NB4 (cell line): ENCODE results near the gene GNB1.

Experiments used
- DNase-seq: peaks from one replicate; pipeline ENCODE4 v3.0.0; 2010; ENCODE audit warnings: low read depth
- H3K4me3 ChIP-seq: one replicate; pipeline ENCODE4 v1.5.1; 2011; ENCODE audit warnings: mild to moderate bottlenecking, low read depth, low read length, moderate library complexity
- MYC ChIP-seq: IDR thresholded peaks from 2 replicates; pipeline ENCODE4 v1.6.1; 2011; ENCODE audit warnings: low read depth, low read length
- POLR2A ChIP-seq: IDR thresholded peaks from 2 replicates; pipeline ENCODE4 v1.6.1; 2011; ENCODE audit warnings: mild to moderate bottlenecking; ENCODE audit not compliant: insufficient read length; ENCODE audit errors: extremely low read depth
- TF ChIP-seq, protein P1 (sequence below): IDR thresholded peaks from 2 replicates; pipeline ENCODE4 v1.6.1; 2011; ENCODE audit warnings: low read depth, low read length
- TF ChIP-seq, protein P2 (sequence below): IDR thresholded peaks from one replicate; pipeline ENCODE4 v1.5.1; 2012; ENCODE audit warnings: low read depth, low read length

Gene GNB1

DNA sequence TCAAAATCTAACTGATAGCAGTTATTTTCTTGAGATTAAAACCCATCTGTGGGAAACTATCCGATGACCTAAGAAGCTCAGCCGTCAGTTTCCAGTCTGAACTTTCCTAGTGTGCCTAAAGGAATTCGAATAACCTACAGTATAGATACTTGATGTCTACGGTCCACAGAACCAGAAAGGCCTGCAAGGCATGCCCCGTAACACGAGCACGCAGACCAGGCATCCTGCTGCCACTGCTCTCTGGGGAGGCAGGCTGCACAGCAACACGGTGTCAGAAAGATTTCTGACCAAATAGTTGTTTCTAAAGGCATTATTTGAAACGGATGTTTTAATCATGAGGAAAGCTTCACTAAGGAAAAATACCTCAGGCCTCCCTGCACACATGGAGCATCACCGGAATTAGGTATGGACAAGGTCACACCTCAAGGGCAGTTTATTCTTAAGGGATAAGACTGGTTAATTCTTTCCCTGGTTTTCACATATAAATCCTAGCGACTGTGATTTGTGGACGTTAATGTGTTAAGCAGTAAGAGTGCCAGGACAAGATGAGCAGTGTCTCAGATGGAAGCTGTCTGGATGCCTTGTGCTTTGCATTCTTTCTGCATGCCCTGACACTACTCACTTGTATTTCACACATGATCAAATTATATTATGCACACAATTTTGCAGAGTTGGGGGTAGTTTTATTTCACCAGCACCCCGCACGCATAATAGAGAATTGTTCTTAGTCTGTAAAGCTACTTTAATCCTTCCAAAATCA, 63.6 kb downstream of the GNB1 start:
- no peak overlapping the region for H3K4me3 ChIP-seq
- TF ChIP-seq POLR2A (no peak), MYC (no peak)
- TF ChIP-seq, protein P1, sequence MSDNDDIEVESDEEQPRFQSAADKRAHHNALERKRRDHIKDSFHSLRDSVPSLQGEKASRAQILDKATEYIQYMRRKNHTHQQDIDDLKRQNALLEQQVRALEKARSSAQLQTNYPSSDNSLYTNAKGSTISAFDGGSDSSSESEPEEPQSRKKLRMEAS, result no peak
- TF ChIP-seq, protein P2, sequence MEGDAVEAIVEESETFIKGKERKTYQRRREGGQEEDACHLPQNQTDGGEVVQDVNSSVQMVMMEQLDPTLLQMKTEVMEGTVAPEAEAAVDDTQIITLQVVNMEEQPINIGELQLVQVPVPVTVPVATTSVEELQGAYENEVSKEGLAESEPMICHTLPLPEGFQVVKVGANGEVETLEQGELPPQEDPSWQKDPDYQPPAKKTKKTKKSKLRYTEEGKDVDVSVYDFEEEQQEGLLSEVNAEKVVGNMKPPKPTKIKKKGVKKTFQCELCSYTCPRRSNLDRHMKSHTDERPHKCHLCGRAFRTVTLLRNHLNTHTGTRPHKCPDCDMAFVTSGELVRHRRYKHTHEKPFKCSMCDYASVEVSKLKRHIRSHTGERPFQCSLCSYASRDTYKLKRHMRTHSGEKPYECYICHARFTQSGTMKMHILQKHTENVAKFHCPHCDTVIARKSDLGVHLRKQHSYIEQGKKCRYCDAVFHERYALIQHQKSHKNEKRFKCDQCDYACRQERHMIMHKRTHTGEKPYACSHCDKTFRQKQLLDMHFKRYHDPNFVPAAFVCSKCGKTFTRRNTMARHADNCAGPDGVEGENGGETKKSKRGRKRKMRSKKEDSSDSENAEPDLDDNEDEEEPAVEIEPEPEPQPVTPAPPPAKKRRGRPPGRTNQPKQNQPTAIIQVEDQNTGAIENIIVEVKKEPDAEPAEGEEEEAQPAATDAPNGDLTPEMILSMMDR, result no peak
- no peak for DNase-seq

GRCh38 chr1:1826356-1827088, 64.4 kb downstream of the GNB1 start:
- TF ChIP-seq, protein P2, result no peak
- TF ChIP-seq MYC, result no peak
- no peak for TF ChIP-seq POLR2A
- TF ChIP-seq, protein P1, result no peak
- DNase-seq, result no peak

GRCh38 chr1:1825217-1825616, 65.7 kb downstream of the GNB1 start:
- no peak for DNase-seq
- no peak overlapping the region for H3K4me3 ChIP-seq
- TF ChIP-seq, protein P2, result no peak
- TF ChIP-seq POLR2A, result no peak
- TF ChIP-seq MYC, result no peak
- TF ChIP-seq, protein P1, result no peak

More at GRCh38 chr1:1826356-1827088, 64.4 kb downstream of the GNB1 start:
- no peak overlapping the region for H3K4me3 ChIP-seq

DNA sequence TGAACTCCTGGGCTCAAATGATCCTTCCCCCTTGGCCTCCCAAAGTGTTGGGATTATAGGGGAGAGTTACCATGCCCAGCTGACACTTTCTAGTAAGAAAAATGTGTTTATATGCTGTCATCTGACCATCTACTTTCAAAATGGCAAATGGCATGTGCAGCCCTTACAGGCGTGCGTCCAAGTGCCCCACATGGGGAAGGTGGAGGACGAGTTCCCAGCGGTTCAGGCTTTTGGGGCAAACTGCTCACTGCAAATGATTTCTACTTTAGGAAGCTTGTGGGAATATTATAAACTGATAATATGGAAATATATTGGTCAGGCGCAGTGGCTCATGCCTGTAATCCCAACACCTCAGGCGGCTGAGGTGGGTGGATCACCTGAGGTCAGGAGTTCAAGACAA, 71.1 kb downstream of the GNB1 start:
- H3K4me3 ChIP-seq, result no peak overlapping the region
- DNase-seq, result no peak
- TF ChIP-seq POLR2A (no peak), MYC (no peak)
- TF ChIP-seq, protein P2, result no peak
- TF ChIP-seq, protein P1, result no peak

DNA sequence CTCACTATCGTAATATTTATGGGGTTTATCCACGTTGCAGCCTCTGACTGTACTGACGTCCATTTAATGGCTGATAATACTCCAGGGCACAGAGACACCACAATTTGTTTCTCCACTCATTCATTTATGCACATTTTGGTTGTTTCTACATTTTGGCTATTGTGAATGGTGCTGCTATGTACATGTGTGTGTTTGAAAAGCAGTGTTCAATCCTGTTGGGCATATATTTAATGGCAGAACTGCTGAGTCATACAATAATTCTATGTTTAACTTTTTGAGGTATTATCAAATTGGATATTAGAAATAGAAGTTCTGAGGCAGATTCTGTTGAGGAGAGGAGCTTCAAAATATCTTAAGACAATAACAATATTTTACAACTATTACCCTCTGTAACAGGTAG, 73.7 kb downstream of the GNB1 start:
- DNase-seq, result no peak
- H3K4me3 ChIP-seq, result no peak overlapping the region
- TF ChIP-seq POLR2A, result no peak
- TF ChIP-seq, protein P1, result no peak
- TF ChIP-seq, protein P2, result no peak
- TF ChIP-seq MYC, result no peak
